A549 (cell line): ENCODE results near the gene PTGES. TPM values are rescaled to one million over a fixed set of nuclear protein-coding genes. Genes with fewer than 3 reads are reported as not detected.

Experiments
- ATAC-seq, 2 experiments: fragments of 200-7000 bp in 1 of 2; fragments of >200 bp in 1 of 2; cut with Nextera tagmentation in 1 of 2; cut with Tn5 transposase in 1 of 2; 3 replicates each; pipeline versions ENCODE4 v1.8.0 to v1.9.1; 2018 to 2020; ENCODE audit warnings: mild to moderate bottlenecking in 1 of 2, moderate library complexity in 1 of 2
- CTCF ChIA-PET: fragments of 300-600 bp; sonication (Branson Sonifier 250); formaldehyde crosslinking; extraction: SDS; loops from one replicate; lab custom pipeline; 2021; ENCODE audit warnings: antibody characterized with exemption, inconsistent platforms; lab: Yijun Ruan, JAX
- POLR2A ChIA-PET: fragments of 350-600 bp; formaldehyde crosslinking; extraction: SDS; loops from one replicate; lab custom pipeline; 2021; ENCODE audit warnings: antibody characterized with exemption, inconsistent platforms; lab: Yijun Ruan, JAX
- DNase-seq, 2 experiments: peaks; one replicate each; pipeline versions ENCODE4 v3.0.0 to v3.0.0-alpha.2; 2011 to 2016; ENCODE audit warnings: low read depth in 1 of 2, low spot score in 1 of 2
- FAIRE-seq: peaks from 2 replicates; lab custom pipeline; 2011; peaks lifted over from hg19 to GRCh38; lab: Jason Lieb, UNC
- H3K27ac ChIP-seq, 2 experiments: fragments of >200 bp; sonication (Bioruptor Twin); formaldehyde crosslinking; 3 replicates each; pipeline ENCODE4 v1.5.1; 2016 to 2017
- H3K4me1 ChIP-seq: fragments of >200 bp; sonication (Bioruptor Twin); formaldehyde crosslinking; 3 replicates; pipeline ENCODE4 v1.6.1; 2016
- H3K4me2 ChIP-seq: fragments of >200 bp; sonication (Bioruptor Twin); formaldehyde crosslinking; 3 replicates; pipeline ENCODE4 v1.6.1; 2016
- H3K4me3 ChIP-seq: fragments of >200 bp; sonication (Bioruptor Twin); formaldehyde crosslinking; 3 replicates; pipeline ENCODE4 v1.5.1; 2016
- H3K9me3 ChIP-seq: fragments of >200 bp; sonication (Bioruptor Twin); formaldehyde crosslinking; 3 replicates; pipeline ENCODE4 v1.6.1; 2016
- CBX2 ChIP-seq: fragments of 200-600 bp; sonication (generic); IDR thresholded peaks from 2 replicates; pipeline ENCODE4 v1.6.1; 2016; ENCODE audit warnings: low read depth, mild to moderate bottlenecking, borderline replicate concordance
- CBX8 ChIP-seq: fragments of 200-600 bp; sonication (generic); IDR thresholded peaks from 2 replicates; pipeline ENCODE4 v1.6.1; 2016
- CEBPB ChIP-seq, 2 experiments: fragments of >200 bp in 1 of 2; sonication (Bioruptor Twin) in 1 of 2; formaldehyde crosslinking in 1 of 2; IDR thresholded peaks; 2 replicates each; pipeline ENCODE4 v1.6.1; 2012 to 2016
- EHMT2 ChIP-seq: fragments of 200-600 bp; sonication (generic); IDR thresholded peaks from 2 replicates; pipeline ENCODE4 v1.6.1; 2016; ENCODE audit warnings: antibody characterized with exemption, low read depth, mild to moderate bottlenecking, moderate library complexity
- EP300 ChIP-seq, 2 experiments: fragments of >200 bp; sonication (Bioruptor Twin); formaldehyde crosslinking; IDR thresholded peaks; 2 replicates in 1 of 2; 3 replicates in 1 of 2; pipeline ENCODE4 v1.6.1; 2016 to 2017
- FOSB ChIP-seq: fragments of 250-450 bp; sonication (Bioruptor Pico); IDR thresholded peaks from 2 replicates; pipeline ENCODE4 v1.5.0; 2020; ENCODE audit warnings: mild to moderate bottlenecking, moderate library complexity
- HES2 ChIP-seq: fragments of >200 bp; sonication (Bioruptor Twin); formaldehyde crosslinking; IDR thresholded peaks from 2 replicates; pipeline ENCODE4 v1.6.1; 2016
- HEYL ChIP-seq: fragments of 250-450 bp; sonication (Bioruptor Pico); IDR thresholded peaks from 2 replicates; pipeline ENCODE4 v1.8.0; 2021; ENCODE audit warnings: mild to moderate bottlenecking, moderate library complexity
- HOXB13 ChIP-seq: fragments of 250-450 bp; sonication (Bioruptor Pico); IDR thresholded peaks from 2 replicates; pipeline ENCODE4 v1.5.0; 2020; ENCODE audit warnings: low read depth, mild to moderate bottlenecking, moderate library complexity
- HOXB5 ChIP-seq: fragments of 250-450 bp; sonication (Bioruptor Pico); IDR thresholded peaks from 2 replicates; pipeline ENCODE4 v1.5.0; 2020; ENCODE audit warnings: mild to moderate bottlenecking, moderate library complexity
- JUN ChIP-seq, 2 experiments: fragments of >200 bp; sonication (Bioruptor Twin); formaldehyde crosslinking; IDR thresholded peaks; 2 replicates in 1 of 2; 3 replicates in 1 of 2; pipeline ENCODE4 v1.6.1; 2016 to 2017
- JUNB ChIP-seq: fragments of >200 bp; sonication (Bioruptor Twin); formaldehyde crosslinking; IDR thresholded peaks from 2 replicates; pipeline ENCODE4 v1.6.1; 2016
- KDM5A ChIP-seq: fragments of 200-600 bp; sonication (generic); IDR thresholded peaks from 2 replicates; pipeline ENCODE4 v1.6.1; 2016; ENCODE audit warnings: antibody characterized with exemption, mild to moderate bottlenecking
- MAX ChIP-seq: IDR thresholded peaks from 2 replicates; pipeline ENCODE4 v1.6.1; 2012
- MYC ChIP-seq: IDR thresholded peaks from 2 replicates; pipeline ENCODE4 v1.6.1; 2012; ENCODE audit warnings: mild to moderate bottlenecking, inconsistent platforms, low read length, improper control_type of control experiment, borderline replicate concordance
- NR3C1 ChIP-seq: fragments of >200 bp; sonication (Bioruptor Twin); formaldehyde crosslinking; IDR thresholded peaks from 3 replicates; pipeline ENCODE4 v1.6.1; 2017
- POLR2AphosphoS2 ChIP-seq: conservative IDR thresholded peaks from 2 replicates; pipeline ENCODE4 v1.6.1; 2012; ENCODE audit warnings: low read length, improper control_type of control experiment, inconsistent platforms
- RAD21 ChIP-seq, 2 experiments: fragments of >200 bp in 1 of 2; sonication (Bioruptor Twin) in 1 of 2; formaldehyde crosslinking in 1 of 2; IDR thresholded peaks in 1 of 2; conservative IDR thresholded peaks in 1 of 2; 2 replicates in 1 of 2; 3 replicates in 1 of 2; pipeline ENCODE4 v1.6.1; 2012 to 2018; ENCODE audit warnings: inconsistent platforms in 1 of 2
- SREBF2 ChIP-seq: fragments of 450-650 bp; IDR thresholded peaks from 2 replicates; pipeline ENCODE4 v1.6.1; 2014; ENCODE audit warnings: mild to moderate bottlenecking, moderate library complexity
- TFCP2L1 ChIP-seq: fragments of 250-450 bp; sonication (Bioruptor Pico); IDR thresholded peaks from 2 replicates; pipeline ENCODE4 v1.5.0; 2021; ENCODE audit warnings: mild to moderate bottlenecking
- ZC3H11A ChIP-seq: fragments of 450-650 bp; IDR thresholded peaks from 2 replicates; pipeline ENCODE4 v1.6.1; 2014; ENCODE audit warnings: antibody characterized with exemption, mild to moderate bottlenecking
- ZFP36 ChIP-seq: fragments of 450-650 bp; IDR thresholded peaks from 2 replicates; pipeline ENCODE4 v1.6.1; 2014; ENCODE audit warnings: borderline replicate concordance; ENCODE audit not compliant: partially characterized antibody
- ZSCAN20 ChIP-seq: fragments of 250-450 bp; sonication (Bioruptor Pico); IDR thresholded peaks from 2 replicates; pipeline ENCODE4 v1.8.0; 2022; ENCODE audit warnings: mild to moderate bottlenecking, moderate library complexity
- WGBS: methylation state at CpG from one replicate; pipeline ENCODE4 v1.1.6; 2017; ENCODE audit errors: missing lambda C conversion rate; 5-methylcytosine and 5-hydroxymethylcytosine counted together
- polyA plus RNA-seq, 4 experiments: library from polyadenylated mRNA; depleted of rRNA in 3 of 4; stranded (reverse); fragments of >200 nt; fragmentation: RNase III in 1 of 4; extraction: RNeasy Plus Mini Kit Qiagen cat#74134 plus additional on column Dnase treatment in 1 of 4; gene quantifications; 2 replicates in 3 of 4; 3 replicates in 1 of 4; pipeline ENCODE4 v1.2.3, GENCODE V29; 2011 to 2017

Gene PTGES
- polyA plus RNA-seq, 2 of the 4 experiments (the other 2 are of a cell fraction): 19.1 to 58.8 TPM

GRCh38 chr9:129737479-129738274, 15.2 kb downstream of the PTGES start (continued):
- no peak for TF ChIP-seq KDM5A
- peak; percentile 93 to 98 for TF ChIP-seq RAD21 (conservative IDR thresholded peaks at IDR 0.05 in 1 of 2, IDR thresholded peaks at IDR 0.05 in 1 of 2)
- TF ChIP-seq ZSCAN20: no peak
- TF ChIP-seq EHMT2: no peak
- no peak for TF ChIP-seq JUNB
- TF ChIP-seq HES2: no peak
- TF ChIP-seq MAX: peak; percentile 29; the same call in 1 of the 2 replicates
- TF ChIP-seq MYC: no peak
- TF ChIP-seq EP300 (IDR thresholded peaks at IDR 0.05): no peak
- no peak for TF ChIP-seq HEYL (CRISPR knock-in tag)
- TF ChIP-seq FOSB (CRISPR knock-in tag): no peak
- TF ChIP-seq CBX2: no peak
- TF ChIP-seq ZC3H11A: no peak
- TF ChIP-seq CEBPB (IDR thresholded peaks at IDR 0.05): no peak

- Histone ChIP-seq H3K27ac (peak overlapping the region in 1 of 2 experiments; percentile 5; a peak in 1 of 6 replicates), H3K4me1 (peaks cover 10% of the 10 kb centered on the region), H3K4me2 (no peak overlapping the region), H3K9me3 (no peaks in the 10 kb centered on the region), H3K4me3 (no peak overlapping the region)
- CTCF ChIA-PET: interaction anchor here (1.1 to 30.2 kb wide), 12 partner anchors 10 to 101 kb away, joined by 3 to 1179 read pairs (median 22); partner anchors contain the start of genes ASB6 and PTGES
- 73% methylated on average over 6 of the region's 20 CpGs for WGBS
- ATAC-seq: no peak
- no peak for FAIRE-seq
- POLR2A ChIA-PET: no interaction called here
- TF ChIP-seq HOXB5 (CRISPR knock-in tag): no peak
- no peak for TF ChIP-seq HOXB13 (CRISPR knock-in tag)
- no peak for TF ChIP-seq SREBF2
- no peak for TF ChIP-seq TFCP2L1 (CRISPR knock-in tag)
- TF ChIP-seq JUN (IDR thresholded peaks at IDR 0.05): no peak
- no peak for TF ChIP-seq POLR2AphosphoS2
- TF ChIP-seq MAX: no peak
- no peak for DNase-seq
Observed at GRCh38 chr9:129736334-129736733, 16.5 kb downstream of the PTGES start.

GRCh38 chr9:129735546-129735945, 17.3 kb downstream of the PTGES start:
- H3K4me2 ChIP-seq: no peak overlapping the region
- no peak for FAIRE-seq
- TF ChIP-seq CBX8 (no peak), HEYL (CRISPR knock-in tag) (no peak), POLR2AphosphoS2 (no peak), NR3C1 (no peak), HOXB5 (CRISPR knock-in tag) (no peak)
- H3K9me3 ChIP-seq: no peaks in the 10 kb centered on the region
- H3K4me3 ChIP-seq: no peak overlapping the region
- ATAC-seq: no peak
- peaks cover 10% of the 10 kb centered on the region for H3K4me1 ChIP-seq
- no peak overlapping the region; a peak in 1 of 6 replicates for H3K27ac ChIP-seq
- POLR2A ChIA-PET: no interaction called here
- 66% methylated on average over 4 of the region's 6 CpGs for WGBS
- CTCF ChIA-PET: interaction anchor here (3.3 to 30.2 kb wide), 5 partner anchors 11 to 92 kb away, joined by 21 to 1179 read pairs (median 161); partner anchors contain the start of genes ASB6 and PTGES
- DNase-seq: no peak

- no peak for DNase-seq
- no peak for FAIRE-seq
- CTCF ChIA-PET: interaction anchor here (1.2 to 30.2 kb wide), 3 partner anchors 50 to 90 kb away, joined by 3 to 1179 read pairs (median 54); partner anchors contain the start of gene ASB6
- H3K27ac ChIP-seq: no peak overlapping the region
- POLR2A ChIA-PET: no interaction called here
- no peak overlapping the region for H3K4me2 ChIP-seq
- H3K4me3 ChIP-seq: no peak overlapping the region
- H3K4me1 ChIP-seq: peaks cover 10% of the 10 kb centered on the region
- no peaks in the 10 kb centered on the region for H3K9me3 ChIP-seq
- WGBS: 83% methylated on average over 2 of the region's 2 CpGs
- no peak for ATAC-seq
- TF ChIP-seq HES2: no peak
- TF ChIP-seq NR3C1: no peak
- TF ChIP-seq HOXB5 (CRISPR knock-in tag): no peak
- peak; percentile 36 for TF ChIP-seq ZFP36
Observed at GRCh38 chr9:129733632-129733953, 19.2 kb downstream of the PTGES start.
